Gastrocnemius medialis (tissue), 4 donors: ENCODE results near the gene FBXL17.

Experiments
- CTCF ChIP-seq, 5 experiments: fragments of 450-650 bp in 3 of 5; fragments of 200-600 bp in 2 of 5; sonication (generic) in 2 of 5; IDR thresholded peaks in 4 of 5; conservative IDR thresholded peaks in 1 of 5; 1 replicate in 4 of 5; 2 replicates in 1 of 5; pipeline ENCODE4 v1.5.1; 2016 to 2019; ENCODE audit warnings: antibody characterized with exemption in 5 of 5, mild to moderate bottlenecking in 3 of 5, moderate library complexity in 3 of 5
- POLR2A ChIP-seq, 2 donors: fragments of 450-650 bp; IDR thresholded peaks; one replicate each; pipeline ENCODE4 v1.6.1; 2017; ENCODE audit warnings: antibody characterized with exemption in 2 of 2, mild to moderate bottlenecking in 2 of 2, moderate library complexity in 2 of 2

- no peak for TF ChIP-seq CTCF (IDR thresholded peaks at IDR 0.05 in 4 of 5, conservative IDR thresholded peaks at IDR 0.05 in 1 of 5)
- TF ChIP-seq POLR2A (IDR thresholded peaks at IDR 0.05), result no peak
These were observed 512.3 kb downstream of the FBXL17 start for GRCh38 chr5:107869438-107870115.
